Mucosa of descending colon (tissue), 3 donors: ENCODE data around the gene SFI1. TPM values are rescaled to one million over a fixed set of nuclear protein-coding genes. Genes with fewer than 3 reads are reported as not detected.

Source experiments
- ATAC-seq: fragments of 200-7000 bp; cut with Tn5 transposase; one replicate; pipeline ENCODE4 v1.9.1; 2020; ENCODE audit warnings: mild to moderate bottlenecking, moderate library complexity
- DNase-seq, 3 donors: peaks; one replicate each; pipeline ENCODE4 v3.0.0-alpha.2; 2020
- H3K36me3 ChIP-seq: fragments of 200-600 bp; one replicate; pipeline ENCODE4 v1.8.0; 2021; ENCODE audit warnings: low read depth, mild to moderate bottlenecking
- H3K4me1 ChIP-seq: fragments of 200-600 bp; one replicate; pipeline ENCODE4 v1.8.0; 2021; ENCODE audit warnings: low read depth, mild to moderate bottlenecking
- H3K4me3 ChIP-seq: fragments of 200-600 bp; one replicate; pipeline ENCODE4 v1.8.0; 2021; ENCODE audit warnings: mild to moderate bottlenecking
- H3K9me3 ChIP-seq: fragments of 200-600 bp; one replicate; pipeline ENCODE4 v1.8.0; 2021; ENCODE audit warnings: mild to moderate bottlenecking
- CTCF ChIP-seq: fragments of 200-600 bp; IDR thresholded peaks from one replicate; pipeline ENCODE4 v1.8.0; 2022; ENCODE audit warnings: antibody characterized with exemption, mild to moderate bottlenecking
- intact Hi-C, 2 donors: fragments of 100-400 bp; cut with DNase I in 1 of 2; cut with micrococcal nuclease in 1 of 2; formaldehyde crosslinking; loops; one replicate each; pipeline versions ENCODE4 v1.11.0 to v1.11.1; 2022; cut with DNase I, micrococcal nuclease
- long read RNA-seq, 2 donors: library from polyadenylated mRNA; unstranded; transcript quantifications; one replicate each; pipeline ENCODE4 v2.0.0, GENCODE V29; 2019 to 2021
- total RNA-seq, 3 donors: library from RNA; stranded (reverse); fragmentation: NEBNext Ultra II Directional in 2 of 3; extraction: Animal tissue kit (Norgen Biotek cat#: 25700) in 2 of 3; gene quantifications; one replicate each; pipeline versions ENCODE4 v1.2.1 to v1.2.4, GENCODE V29; 2021 to 2023
- donor health status: DM: no; HTN: no; CAD: no; lungs with moderate emphysema.
- donor health status: DM: no; HTN: no; CAD: no.
- donor health status: DM: no; HTN: yes; CAD: no.

The SFI1 gene
- total RNA-seq, result 10 to 100 TPM; 34.4 to 52.6 (median 49.5) TPM
- long read RNA-seq, donor 1, full-length matches to known transcripts, result 4 of 20 reads
- long read RNA-seq, donor 1, partial matches to known transcripts, result 3 of 20 reads
- long read RNA-seq, donor 1, other reads (novel, unspliced or antisense), result 13 of 20 reads
- long read RNA-seq, donor 2, full-length matches to known transcripts, result 2 of 14 reads
- long read RNA-seq, donor 2, partial matches to known transcripts, result 7 of 14 reads
- long read RNA-seq, donor 2, other reads (novel, unspliced or antisense), result 5 of 14 reads

GRCh38 chr22:31496007-31496734, at the start of gene SFI1:
SFI1 (plus strand) TSS chr22:31496536; CDS start chr22:31508285, 11,749 bp downstream.
- TF ChIP-seq CTCF, result no peak
- DNase-seq, result peak; percentile 93 to 96 (median 95)
- Histone ChIP-seq H3K4me3 (peak within 1 kb of the TSS; percentile 49), H3K4me1 (peaks cover 2% of the 10 kb centered on the region), H3K36me3 (no peaks in the 10 kb centered on the region), H3K9me3 (no peaks in the 10 kb centered on the region)
- peak; percentile 95 for ATAC-seq
- intact Hi-C loops, result no loop called here

GRCh38 chr22:31446767-31447166, 49.6 kb upstream of the SFI1 start:
- intact Hi-C loops, result no loop called here
- TF ChIP-seq CTCF, result no peak
- no peak for ATAC-seq
- Histone ChIP-seq H3K4me1 (no peaks in the 10 kb centered on the region), H3K36me3 (no peaks in the 10 kb centered on the region), H3K9me3 (no peaks in the 10 kb centered on the region), H3K4me3 (no peak overlapping the region)
- DNase-seq, result no peak

GRCh38 chr22:31447337-31447736, 49.0 kb upstream of the SFI1 start:
- no peaks in the 10 kb centered on the region for H3K4me1 ChIP-seq
- H3K4me3 ChIP-seq, result no peak overlapping the region
- intact Hi-C loops, result no loop called here
- TF ChIP-seq CTCF, result no peak
- no peaks in the 10 kb centered on the region for H3K36me3 ChIP-seq
- H3K9me3 ChIP-seq, result no peaks in the 10 kb centered on the region
- ATAC-seq (no peak), DNase-seq (no peak)

- H3K4me3 ChIP-seq, result no peak overlapping the region
- no peaks in the 10 kb centered on the region for H3K36me3 ChIP-seq
- H3K4me1 ChIP-seq, result no peaks in the 10 kb centered on the region
- no peak for DNase-seq
- TF ChIP-seq CTCF, result no peak
- intact Hi-C loops, result no loop called here
- H3K9me3 ChIP-seq, result no peaks in the 10 kb centered on the region
- ATAC-seq, result no peak
These were observed 48.0 kb upstream of the SFI1 start for GRCh38 chr22:31448382-31448781.

GRCh38 chr22:31449506-31449905, 46.8 kb upstream of the SFI1 start:
- H3K4me3 ChIP-seq, result no peak overlapping the region
- ATAC-seq (no peak), DNase-seq (no peak)
- no peaks in the 10 kb centered on the region for H3K9me3 ChIP-seq
- intact Hi-C loops, result no loop called here
- no peaks in the 10 kb centered on the region for H3K4me1 ChIP-seq
- no peak for TF ChIP-seq CTCF
- no peaks in the 10 kb centered on the region for H3K36me3 ChIP-seq
